Measurements from ENCODE around the gene ASF1A.

DNA sequence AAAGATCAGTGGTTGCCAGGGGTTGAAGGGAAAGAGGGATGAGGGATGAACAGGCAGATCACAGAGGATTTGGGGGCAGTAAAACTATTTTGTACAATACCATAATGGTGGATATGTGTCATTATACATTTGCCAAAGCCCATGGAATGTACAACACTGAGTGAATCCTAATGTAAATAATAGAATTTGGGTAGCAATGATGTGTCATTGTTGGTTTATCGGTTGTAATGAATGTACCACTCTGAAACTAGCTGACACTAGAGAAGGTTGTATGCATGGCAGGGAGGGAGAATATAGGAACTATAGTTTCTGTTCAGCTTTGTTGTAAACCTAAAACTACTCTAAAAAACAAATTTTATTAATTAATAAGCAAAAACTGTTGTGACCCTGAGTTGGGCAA, 17.8 kb upstream of the ASF1A start:
- TF ChIP-seq, protein P1, sequence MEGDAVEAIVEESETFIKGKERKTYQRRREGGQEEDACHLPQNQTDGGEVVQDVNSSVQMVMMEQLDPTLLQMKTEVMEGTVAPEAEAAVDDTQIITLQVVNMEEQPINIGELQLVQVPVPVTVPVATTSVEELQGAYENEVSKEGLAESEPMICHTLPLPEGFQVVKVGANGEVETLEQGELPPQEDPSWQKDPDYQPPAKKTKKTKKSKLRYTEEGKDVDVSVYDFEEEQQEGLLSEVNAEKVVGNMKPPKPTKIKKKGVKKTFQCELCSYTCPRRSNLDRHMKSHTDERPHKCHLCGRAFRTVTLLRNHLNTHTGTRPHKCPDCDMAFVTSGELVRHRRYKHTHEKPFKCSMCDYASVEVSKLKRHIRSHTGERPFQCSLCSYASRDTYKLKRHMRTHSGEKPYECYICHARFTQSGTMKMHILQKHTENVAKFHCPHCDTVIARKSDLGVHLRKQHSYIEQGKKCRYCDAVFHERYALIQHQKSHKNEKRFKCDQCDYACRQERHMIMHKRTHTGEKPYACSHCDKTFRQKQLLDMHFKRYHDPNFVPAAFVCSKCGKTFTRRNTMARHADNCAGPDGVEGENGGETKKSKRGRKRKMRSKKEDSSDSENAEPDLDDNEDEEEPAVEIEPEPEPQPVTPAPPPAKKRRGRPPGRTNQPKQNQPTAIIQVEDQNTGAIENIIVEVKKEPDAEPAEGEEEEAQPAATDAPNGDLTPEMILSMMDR (IDR thresholded peaks at IDR 0.05; ENCODE audit: poor library complexity, severe bottlenecking) = no peak
- TF ChIP-seq, protein P2, sequence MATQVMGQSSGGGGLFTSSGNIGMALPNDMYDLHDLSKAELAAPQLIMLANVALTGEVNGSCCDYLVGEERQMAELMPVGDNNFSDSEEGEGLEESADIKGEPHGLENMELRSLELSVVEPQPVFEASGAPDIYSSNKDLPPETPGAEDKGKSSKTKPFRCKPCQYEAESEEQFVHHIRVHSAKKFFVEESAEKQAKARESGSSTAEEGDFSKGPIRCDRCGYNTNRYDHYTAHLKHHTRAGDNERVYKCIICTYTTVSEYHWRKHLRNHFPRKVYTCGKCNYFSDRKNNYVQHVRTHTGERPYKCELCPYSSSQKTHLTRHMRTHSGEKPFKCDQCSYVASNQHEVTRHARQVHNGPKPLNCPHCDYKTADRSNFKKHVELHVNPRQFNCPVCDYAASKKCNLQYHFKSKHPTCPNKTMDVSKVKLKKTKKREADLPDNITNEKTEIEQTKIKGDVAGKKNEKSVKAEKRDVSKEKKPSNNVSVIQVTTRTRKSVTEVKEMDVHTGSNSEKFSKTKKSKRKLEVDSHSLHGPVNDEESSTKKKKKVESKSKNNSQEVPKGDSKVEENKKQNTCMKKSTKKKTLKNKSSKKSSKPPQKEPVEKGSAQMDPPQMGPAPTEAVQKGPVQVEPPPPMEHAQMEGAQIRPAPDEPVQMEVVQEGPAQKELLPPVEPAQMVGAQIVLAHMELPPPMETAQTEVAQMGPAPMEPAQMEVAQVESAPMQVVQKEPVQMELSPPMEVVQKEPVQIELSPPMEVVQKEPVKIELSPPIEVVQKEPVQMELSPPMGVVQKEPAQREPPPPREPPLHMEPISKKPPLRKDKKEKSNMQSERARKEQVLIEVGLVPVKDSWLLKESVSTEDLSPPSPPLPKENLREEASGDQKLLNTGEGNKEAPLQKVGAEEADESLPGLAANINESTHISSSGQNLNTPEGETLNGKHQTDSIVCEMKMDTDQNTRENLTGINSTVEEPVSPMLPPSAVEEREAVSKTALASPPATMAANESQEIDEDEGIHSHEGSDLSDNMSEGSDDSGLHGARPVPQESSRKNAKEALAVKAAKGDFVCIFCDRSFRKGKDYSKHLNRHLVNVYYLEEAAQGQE (IDR thresholded peaks at IDR 0.05; ENCODE audit: borderline replicate concordance) = no peak
- TF ChIP-seq SMC3 (conservative IDR thresholded peaks at IDR 0.05; ENCODE audit: poor library complexity) = no peak
- TF ChIP-seq EZH2 (IDR thresholded peaks at IDR 0.05; ENCODE audit: borderline replicate concordance, insufficient read depth, low read length, poor library complexity, severe bottlenecking) = no peak
- no peak for TF ChIP-seq POLR2AphosphoS5 (IDR thresholded peaks at IDR 0.05)
- TF ChIP-seq TAF1 (IDR thresholded peaks at IDR 0.05; ENCODE audit: low read depth) = no peak
- TF ChIP-seq RAD21 (conservative IDR thresholded peaks at IDR 0.05) = no peak
